DLD1 (cell line): ENCODE measurements around the gene TAS2R13.

ENCODE experiments used
- in situ Hi-C: cut with HindIII; loops from 2 replicates; pipeline ENCODE4 v1.10.0; 2017; ENCODE audit warnings: low sequenced_read_pairs

The TAS2R13 gene, protein sequence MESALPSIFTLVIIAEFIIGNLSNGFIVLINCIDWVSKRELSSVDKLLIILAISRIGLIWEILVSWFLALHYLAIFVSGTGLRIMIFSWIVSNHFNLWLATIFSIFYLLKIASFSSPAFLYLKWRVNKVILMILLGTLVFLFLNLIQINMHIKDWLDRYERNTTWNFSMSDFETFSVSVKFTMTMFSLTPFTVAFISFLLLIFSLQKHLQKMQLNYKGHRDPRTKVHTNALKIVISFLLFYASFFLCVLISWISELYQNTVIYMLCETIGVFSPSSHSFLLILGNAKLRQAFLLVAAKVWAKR

DNA sequence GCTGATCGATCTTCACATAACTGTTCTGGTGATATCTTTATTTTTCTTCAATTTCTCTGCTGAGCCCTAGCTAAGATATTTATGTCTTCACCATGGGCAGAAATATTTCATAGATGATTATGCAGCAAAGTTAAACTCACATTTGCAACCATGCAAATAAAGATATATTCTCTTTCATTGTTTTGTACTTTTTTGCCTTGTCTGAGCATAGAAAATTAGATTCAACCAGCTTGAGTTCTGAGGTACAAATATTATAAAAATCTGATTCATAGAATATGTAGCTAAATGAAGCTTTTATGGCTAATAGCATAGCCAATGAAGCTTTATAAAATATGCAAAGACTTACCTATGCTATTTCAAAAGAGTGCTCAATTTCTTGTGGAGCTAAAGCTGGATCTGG is at the start of gene TAS2R13:
Gene TAS2R13, minus strand, starts transcription at position 101 of the 400 bp plus-strand sequence. CDS start 264 bp downstream, outside the sequence.
- in situ Hi-C loops = no loop called here

DNA sequence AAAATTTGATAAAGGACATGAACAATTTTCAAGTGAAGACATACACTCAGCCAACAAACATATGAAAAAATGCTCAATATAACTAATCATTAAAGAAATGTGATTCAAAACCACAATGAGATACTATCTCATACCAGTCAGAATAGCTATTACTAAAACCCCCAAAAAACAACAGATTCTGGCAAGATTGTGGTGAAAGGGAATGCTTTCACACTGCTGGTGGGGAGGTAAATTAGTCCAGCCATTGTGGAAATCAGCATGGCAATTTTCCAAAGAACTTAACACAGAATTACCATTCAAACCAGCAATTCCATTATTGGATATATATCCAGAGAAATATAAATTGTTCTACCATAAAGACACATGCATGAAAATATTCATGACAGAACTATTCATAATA is 48.4 kb upstream of the TAS2R13 start:
- in situ Hi-C loops = no loop called here

DNA sequence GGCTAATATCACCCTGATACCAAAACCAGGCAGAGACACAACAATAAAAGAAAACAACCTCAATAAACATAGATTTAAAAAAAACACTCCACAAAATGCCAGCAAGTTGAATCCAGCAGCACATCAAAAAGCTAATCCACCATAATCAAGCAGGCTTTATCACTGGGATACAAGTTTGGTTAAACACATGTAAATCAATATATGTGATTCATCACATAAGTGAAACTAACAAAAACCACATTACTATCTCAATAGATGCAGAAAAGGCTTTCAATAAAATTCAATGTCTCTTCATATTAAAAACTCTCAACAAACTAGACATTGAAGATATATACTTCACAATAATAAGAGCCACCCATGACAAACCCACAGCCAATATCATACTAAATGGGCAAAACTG is 46.7 kb upstream of the TAS2R13 start:
- in situ Hi-C loops = no loop called here

DNA sequence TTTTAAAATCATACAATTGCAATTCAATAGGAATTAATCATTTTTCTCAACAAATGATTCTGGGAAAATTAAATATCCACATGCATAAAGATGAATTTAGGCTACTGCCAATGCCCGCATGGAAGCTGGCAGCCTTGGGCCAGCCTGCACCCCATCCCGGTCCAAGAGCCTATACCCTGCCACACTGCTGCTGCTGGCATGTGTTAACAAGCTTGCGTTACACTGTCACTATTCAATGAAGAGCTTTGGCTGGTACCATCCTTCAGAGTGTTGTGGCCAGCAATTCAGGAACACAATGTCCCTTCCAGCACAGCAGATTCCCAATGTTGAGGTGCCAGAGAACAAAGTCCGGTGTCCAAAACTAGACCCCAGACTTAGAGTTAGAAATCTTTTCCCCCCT is 43.3 kb upstream of the TAS2R13 start:
- in situ Hi-C loops = no loop called here

DNA sequence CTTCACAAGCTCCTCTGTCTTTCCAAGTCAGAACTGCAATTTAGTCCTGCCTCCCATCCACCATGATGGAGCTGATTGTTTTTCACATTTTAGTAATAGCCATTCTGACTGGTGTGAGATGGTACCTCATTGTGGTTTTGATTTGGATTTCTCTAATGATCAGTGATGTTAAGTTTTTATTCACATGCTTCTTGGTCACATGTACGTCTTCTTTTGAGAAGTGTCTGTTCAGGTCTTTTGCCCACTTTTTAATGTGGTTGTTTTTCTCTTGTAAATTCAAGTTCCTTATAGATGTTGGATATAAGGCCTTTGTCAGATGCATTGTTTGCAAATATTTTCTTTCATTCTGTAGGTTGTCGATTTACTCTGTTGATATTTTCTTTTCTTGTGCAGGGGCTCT is 33.8 kb upstream of the TAS2R13 start:
- in situ Hi-C loops = no loop called here

DNA sequence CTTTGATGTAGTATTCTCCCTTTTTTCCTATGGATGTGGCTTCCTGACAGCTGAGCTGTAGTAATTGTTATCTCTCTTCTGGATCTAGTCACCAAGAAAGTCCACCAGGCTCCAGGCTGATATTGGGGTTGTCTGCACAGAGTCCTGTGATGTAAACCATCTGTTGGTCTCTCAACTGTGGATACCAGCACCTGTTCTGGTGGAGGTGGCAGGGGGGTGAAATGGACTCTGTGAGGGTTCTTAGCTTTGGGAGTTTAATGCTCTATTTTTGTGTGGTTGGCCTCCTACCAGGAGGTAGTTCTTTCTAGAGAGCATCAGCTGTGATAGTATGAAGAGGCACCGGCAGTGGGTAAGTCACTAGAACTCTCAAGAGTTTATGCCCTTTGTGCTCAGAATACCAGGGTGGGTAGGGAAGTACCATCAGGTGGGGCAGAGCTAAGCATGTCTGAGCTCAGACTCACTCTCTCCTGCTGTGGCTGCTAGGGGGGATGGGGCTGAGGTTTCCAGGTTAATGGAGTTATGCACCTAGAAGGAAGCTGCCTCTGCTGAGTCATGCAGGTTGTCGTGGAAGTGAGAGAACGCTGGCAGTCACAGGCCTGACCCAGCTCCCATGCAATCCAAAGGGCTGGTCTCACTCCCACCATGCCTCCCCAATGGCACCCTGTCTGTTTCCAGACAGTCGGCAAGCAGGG is 32.7 kb upstream of the TAS2R13 start:
- in situ Hi-C loops = no loop called here

DNA sequence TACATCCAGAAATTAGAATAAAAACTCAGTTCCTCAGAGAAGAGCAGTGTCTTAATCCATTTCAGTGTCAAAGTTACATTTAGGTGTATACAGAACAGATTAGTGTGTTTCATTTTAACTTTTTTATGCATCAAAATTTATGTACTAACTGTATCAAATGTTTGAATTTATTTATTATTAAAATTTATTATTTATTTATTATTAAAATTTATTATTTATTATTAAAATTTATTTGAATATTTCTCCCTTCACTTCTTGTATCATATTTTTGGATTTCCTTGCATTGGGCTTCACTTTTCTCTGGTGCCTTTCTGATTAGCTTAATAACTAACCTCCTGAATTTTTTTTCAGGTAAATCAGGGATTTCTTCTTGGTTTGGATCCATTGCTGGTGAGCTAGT is 32.0 kb upstream of the TAS2R13 start:
- in situ Hi-C loops = no loop called here

DNA sequence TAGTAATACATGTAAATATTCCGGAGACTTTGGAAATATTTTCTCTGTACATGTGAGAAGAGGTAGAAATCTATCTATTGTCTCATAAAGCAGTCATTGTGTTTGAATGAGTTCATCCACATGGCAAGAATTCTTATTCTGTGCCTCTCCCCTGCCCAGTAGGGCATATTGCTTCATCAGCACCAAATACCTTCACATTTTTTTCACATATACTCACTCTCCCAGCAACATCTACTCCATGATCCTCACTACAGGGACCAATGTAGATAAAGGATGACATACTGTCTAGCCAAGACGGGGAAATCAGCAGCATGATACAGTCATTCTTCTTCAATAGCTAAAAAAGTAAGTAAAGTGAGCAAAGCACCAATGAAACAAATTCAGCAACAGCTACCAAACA is 31.0 kb upstream of the TAS2R13 start:
- in situ Hi-C loops = no loop called here

DNA sequence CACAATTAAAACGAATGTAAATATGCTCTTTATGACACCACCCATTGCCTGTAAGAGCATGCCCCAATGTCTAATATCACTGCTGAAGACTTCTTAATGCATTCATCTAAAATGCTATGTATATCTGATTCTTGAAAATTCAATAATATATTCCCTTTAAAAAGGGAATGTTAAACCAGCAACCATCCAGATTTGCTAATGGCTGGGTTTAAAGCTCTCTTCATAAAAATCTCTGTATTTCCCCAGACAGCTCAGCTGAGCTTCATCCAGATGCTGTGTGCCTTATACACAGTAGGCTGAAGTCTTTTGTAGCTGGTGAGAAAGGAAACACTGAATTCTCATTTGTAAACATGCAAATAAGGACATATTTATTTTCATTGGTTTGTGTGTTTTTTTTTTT is 29.8 kb upstream of the TAS2R13 start, which contains the start of gene TAS2R14:
Gene TAS2R14, minus strand, starts transcription at position 101 of the 400 bp plus-strand sequence. Its CDS starts 56 bp downstream, at position 45.
- in situ Hi-C loops = no loop called here

DNA sequence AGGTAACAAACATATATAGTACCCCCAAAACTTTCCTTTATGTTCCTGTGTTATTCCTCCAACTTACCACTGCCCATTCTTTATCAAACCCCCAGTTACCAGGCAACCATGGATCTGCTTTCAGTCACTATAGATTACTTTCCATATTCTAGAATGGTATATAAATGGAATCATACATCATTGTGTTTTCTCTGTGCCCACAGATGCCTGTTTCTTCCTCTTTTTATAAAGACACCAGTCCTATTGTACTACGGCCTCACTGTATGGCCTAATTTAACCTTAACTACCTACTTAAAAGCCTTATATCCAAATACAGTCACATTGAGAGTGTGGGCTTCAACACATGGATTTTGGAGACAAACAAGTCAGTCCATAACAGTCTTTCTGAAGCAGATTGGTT is 27.1 kb upstream of the TAS2R13 start:
- in situ Hi-C loops = no loop called here

DNA sequence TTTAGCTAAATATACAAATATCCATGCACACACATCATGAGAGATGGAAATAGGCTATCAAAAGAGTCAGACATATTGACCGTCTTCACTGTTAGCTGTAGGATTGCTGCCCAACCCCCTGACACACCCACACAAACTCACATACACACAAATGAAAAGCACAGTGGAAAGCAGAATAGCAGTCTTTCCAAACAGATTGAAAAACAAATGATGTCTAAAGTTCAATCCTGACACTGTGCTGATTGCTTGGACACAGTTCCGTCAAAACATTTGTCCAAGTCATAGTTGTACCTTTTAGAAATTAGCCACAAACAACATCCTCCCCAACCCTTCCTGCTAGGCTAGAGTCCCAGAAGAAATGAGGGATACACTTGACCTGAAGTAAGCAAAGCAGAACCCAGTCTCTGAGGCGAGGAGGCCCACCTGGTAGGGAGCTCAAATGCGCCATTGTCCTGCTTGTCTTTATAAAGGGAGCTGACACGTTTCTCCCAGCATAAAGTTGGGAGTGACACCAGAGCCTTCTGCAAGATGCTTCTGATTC is 19.5 kb upstream of the TAS2R13 start, which contains the start of gene PRH2:
Gene PRH2, plus strand, starts transcription at position 491 of the 541 bp plus-strand sequence. Its CDS starts 38 bp downstream, at position 529.
- in situ Hi-C loops = no loop called here

DNA sequence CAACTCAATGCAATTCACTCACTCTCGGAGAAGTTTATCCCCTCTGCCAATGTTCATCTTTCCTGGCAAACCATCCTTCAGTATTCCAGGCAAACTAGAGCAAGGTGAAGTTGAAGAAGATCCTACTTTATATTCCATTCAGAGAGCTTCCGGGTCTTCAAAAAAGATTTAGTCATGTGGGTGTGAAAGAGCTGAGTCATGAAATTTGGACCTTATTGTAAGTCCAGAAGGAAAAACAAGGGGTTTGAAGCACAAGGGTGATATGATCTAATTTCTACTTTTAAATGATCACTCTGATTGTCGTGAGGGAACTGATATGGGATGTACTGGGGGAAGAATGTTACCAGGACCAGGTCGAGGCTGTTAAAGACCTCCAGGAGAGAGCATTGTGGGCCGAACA is 16.9 kb upstream of the TAS2R13 start:
- in situ Hi-C loops = no loop called here

DNA sequence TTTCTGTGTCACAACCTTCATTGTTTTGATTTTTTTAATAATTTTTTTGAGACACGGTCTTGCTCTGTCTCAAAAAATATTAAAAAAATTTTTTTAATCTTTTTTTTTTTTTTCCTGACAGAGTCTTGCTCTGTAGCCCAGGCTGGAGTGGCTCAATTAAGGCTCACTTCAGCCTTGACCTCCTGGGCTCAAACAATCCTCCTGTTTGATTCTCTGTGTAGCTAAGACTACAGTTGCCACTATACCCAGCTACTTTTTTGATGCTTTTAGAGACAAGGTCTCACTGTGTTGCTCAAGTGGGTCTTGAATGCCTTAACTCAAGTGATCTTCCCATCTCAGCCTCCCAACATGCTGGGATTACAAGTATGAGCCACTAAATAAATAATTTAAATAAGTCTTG is 10.4 kb upstream of the TAS2R13 start:
- in situ Hi-C loops = no loop called here

DNA sequence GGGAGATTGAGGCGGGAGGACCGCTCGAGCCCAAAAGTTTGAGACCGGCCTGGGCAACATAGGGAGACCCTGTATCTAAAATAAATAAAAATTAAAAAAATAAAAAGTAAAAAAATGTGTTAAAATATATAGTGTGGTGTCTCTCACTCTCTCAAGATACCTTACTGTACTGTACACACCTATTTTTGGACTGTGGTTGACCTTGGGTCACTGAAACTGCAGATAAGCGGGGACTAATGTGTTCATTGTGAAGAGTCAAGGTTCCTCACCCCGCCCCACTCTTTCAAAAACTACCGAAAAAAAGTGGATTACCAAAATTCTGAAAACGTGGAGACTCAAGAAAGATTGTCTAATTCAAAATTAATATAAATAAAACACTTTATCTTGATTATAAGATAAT is 1.0 kb upstream of the TAS2R13 start:
- in situ Hi-C loops = no loop called here

DNA sequence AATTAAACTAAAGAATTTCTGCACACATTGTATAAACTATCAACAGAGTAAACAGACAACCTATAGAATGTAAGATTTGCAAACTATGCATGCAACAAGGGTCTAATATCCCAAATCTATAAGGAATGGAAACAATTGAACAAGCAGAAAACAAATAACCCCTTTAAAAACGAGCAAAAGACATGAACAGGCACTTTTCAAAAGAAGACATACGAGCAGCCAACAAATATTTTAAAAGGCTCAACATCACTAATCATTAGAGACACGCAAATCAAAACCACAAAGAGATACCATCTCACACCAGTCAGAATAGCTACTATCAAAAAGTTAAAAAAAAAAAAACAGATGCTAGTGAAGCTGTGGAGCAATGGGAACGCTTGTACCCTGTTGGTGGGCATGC is 4.7 kb downstream of the TAS2R13 start:
- in situ Hi-C loops = no loop called here

DNA sequence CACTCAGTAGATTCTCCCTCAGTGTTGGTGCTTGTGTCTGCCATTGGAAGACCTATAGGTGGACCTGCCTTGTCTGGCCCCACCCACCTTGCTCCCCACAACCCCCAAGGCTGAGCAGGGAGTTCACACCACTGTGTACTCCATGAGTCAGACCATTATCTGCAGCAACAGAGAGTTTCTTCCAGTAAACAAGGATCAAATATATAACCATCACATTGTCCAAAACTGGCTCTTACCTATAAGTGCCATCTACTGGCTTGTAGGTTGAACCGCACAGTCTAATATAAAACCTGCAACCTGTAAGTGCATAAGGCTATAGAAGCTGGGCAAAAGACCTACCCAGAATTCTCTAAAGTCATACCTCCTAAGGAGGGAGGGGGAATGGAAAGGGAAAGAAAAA is 7.9 kb downstream of the TAS2R13 start:
- in situ Hi-C loops = no loop called here

DNA sequence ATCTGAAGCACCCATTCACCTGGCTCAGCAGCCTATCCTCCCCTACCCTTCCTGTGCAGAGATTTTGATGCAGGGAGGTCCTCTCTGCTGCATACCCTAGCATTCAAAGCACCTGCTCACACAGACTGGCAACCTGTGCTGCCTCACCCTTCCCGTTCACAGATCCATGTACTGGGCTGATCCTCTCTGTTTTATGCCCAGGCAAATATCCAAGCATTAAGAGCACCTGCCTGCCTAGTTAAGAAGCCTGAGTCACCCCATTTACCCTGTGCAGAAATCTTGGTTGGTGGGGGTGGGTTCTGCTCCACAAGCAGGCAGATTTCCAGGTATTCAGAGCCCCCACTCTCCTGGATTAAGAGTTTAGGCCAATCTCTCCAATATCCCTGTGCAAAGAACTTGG is 8.4 kb downstream of the TAS2R13 start:
- in situ Hi-C loops = no loop called here

DNA sequence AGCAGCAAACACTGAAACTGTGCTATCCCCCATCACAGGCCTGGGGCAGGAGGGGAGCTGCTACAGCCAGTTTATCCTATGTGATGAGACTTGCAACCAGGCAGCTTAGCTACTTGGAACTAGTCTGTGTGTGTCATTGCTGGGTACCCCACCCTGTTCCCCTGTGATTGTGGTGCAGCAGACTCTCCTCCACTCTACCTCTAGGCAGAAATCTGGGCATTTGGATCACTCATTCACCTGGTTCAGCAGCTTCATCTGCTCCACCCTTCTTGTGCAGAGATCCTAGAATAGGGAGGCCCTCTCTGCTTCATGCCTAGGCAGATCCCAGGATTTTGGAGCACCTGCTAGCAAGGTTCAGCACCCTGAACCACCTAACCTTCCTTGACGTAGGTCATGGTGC is 8.8 kb downstream of the TAS2R13 start:
- in situ Hi-C loops = no loop called here

DNA sequence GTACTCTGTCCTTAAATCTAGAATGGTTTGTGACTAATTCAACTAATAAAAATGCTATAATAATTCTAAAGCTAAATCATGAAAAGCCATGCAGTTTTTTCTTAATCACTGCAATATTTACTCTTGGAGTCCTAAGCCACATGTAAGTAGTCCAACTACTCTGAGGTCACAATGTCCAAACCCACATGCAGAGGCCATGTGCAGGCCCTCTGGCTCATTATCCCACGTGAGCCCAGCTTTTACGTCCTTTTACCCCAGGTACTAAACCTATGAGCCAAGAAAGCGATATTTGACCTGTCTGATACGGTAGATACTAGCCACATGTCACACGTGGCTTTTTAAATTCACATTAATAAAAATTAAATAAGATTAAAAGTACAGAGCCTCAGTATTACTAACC is 12.5 kb downstream of the TAS2R13 start:
- in situ Hi-C loops = no loop called here

DNA sequence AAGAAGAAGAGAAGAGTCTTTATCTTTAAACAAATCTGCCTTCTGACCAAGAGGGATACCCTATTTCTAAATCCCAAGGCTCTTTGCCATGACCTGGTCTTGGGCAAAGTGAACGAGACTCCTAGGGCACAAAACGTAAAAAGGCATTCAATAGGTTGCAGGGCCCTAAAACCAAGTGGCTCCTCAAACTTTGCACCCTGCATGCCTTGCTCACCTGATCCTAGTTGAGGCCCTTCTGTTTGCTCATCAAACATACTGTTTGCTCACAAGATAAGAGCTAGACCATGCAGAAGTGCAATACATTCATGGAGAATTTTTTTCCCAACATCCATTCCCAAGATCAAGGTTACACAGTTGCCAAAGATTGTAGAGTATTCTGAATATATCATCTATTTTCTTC is 17.4 kb downstream of the TAS2R13 start:
- in situ Hi-C loops = no loop called here

DNA sequence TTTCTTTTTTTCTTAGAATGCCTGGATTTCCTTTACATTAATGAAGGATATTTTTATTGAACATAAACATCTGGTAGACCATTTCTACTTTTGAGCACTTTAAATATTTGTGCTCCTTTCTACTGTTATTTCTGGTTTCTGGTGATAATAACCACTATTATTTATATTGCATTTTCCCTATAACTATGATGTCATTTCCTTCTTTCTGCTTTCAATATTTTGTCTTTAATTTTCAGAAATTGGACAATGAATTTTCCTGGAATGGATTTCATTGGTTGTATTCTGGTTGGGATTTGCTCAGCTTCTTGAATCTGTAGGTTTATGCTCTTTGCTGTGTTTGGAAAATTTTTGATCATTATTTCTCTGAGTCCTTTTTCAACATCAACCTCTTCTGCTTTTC is 20.1 kb downstream of the TAS2R13 start:
- in situ Hi-C loops = no loop called here

DNA sequence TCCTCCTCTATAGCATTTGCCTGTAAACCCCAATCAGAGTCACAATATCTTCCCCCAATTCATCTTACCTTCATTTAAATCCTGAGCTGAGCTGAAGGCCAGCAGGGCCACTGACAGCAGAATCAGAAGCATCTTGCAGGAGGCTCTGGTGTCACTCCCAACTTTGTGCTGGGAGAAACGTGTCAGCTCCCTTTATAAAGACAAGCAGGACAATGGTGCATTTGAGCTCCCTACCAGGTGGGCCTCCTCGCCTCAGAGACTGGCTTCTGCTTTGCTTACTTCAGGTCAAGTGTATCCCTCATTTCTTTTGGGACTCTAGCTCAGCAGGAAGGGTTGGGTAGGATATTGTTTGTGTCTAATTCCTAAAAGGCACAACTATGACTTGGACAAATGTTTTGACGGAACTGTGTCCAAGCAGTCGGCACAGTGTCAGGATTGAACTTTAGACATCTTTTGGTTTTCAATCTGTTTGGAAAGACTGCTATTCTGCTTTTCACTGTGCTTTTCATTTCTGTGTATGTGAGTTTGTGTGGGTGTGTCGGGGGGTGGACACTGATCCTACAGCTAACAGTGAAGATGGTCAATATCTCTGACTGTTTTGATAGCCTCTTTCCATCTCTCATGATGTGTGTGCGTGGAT is 25.2 kb downstream of the TAS2R13 start, which contains the start of gene PRH1:
Gene PRH1, minus strand, starts transcription at position 170 of the 640 bp plus-strand sequence. Its CDS starts 38 bp downstream, at position 132.
- in situ Hi-C loops = no loop called here
